GM19372 (cell line): Measurements from ENCODE around the gene AGAP9.
"Not testable (repeated sequence)": the region's sequence is repeated elsewhere in the genome, so short reads cannot be mapped to it uniquely, and the experiment has no call there.

Experiments used
- ATAC-seq: cut with Tn5 transposase; IDR thresholded peaks from one replicate; pipeline ENCODE4 v1.9.1; 2021; ENCODE audit warnings: mild to moderate bottlenecking, low read depth, moderate library complexity; ENCODE audit not compliant: unreplicated experiment

AGAP9 gene

GRCh38 chr10:47489630-47490029 is 33.8 kb downstream of the AGAP9 start:
- ATAC-seq, result not testable (repeated sequence)

- not testable (repeated sequence) for ATAC-seq
These were observed 37.5 kb downstream of the AGAP9 start for GRCh38 chr10:47485943-47486342.

GRCh38 chr10:47484786-47485185 is 38.7 kb downstream of the AGAP9 start:
- not testable (repeated sequence) for ATAC-seq

GRCh38 chr10:47483923-47484322 is 39.5 kb downstream of the AGAP9 start, which contains the start of gene ANXA8:
Gene ANXA8, minus strand, starts transcription at chr10:47484115. Its CDS starts 182 bp downstream, at chr10:47483933.
- ATAC-seq, result not testable (repeated sequence)

GRCh38 chr10:47482367-47482766 is 41.1 kb downstream of the AGAP9 start:
- ATAC-seq, result not testable (repeated sequence)

- not testable (repeated sequence) for ATAC-seq
These were observed 41.7 kb downstream of the AGAP9 start for GRCh38 chr10:47481768-47482181.

- ATAC-seq, result not testable (repeated sequence)
These were observed 42.2 kb downstream of the AGAP9 start for GRCh38 chr10:47481182-47481766.

GRCh38 chr10:47480133-47480532 is 43.3 kb downstream of the AGAP9 start:
- ATAC-seq, result not testable (repeated sequence)

- ATAC-seq, result not testable (repeated sequence)
These were observed 45.3 kb downstream of the AGAP9 start for GRCh38 chr10:47478114-47478513.

GRCh38 chr10:47477078-47477477 is 46.4 kb downstream of the AGAP9 start:
- ATAC-seq, result not testable (repeated sequence)

- not testable (repeated sequence) for ATAC-seq
These were observed 48.3 kb downstream of the AGAP9 start for GRCh38 chr10:47475101-47475500.

GRCh38 chr10:47473516-47473915 is 49.9 kb downstream of the AGAP9 start:
- ATAC-seq, result not testable (repeated sequence)

- not testable (repeated sequence) for ATAC-seq
These were observed 50.8 kb downstream of the AGAP9 start for GRCh38 chr10:47472647-47473046.

GRCh38 chr10:47472072-47472471 is 51.4 kb downstream of the AGAP9 start:
- not testable (repeated sequence) for ATAC-seq

- ATAC-seq, result not testable (repeated sequence)
These were observed 54.5 kb downstream of the AGAP9 start for GRCh38 chr10:47468731-47469528.

- not testable (repeated sequence) for ATAC-seq
These were observed 55.5 kb downstream of the AGAP9 start for GRCh38 chr10:47467957-47468356.

- ATAC-seq, result not testable (repeated sequence)
These were observed 56.0 kb downstream of the AGAP9 start for GRCh38 chr10:47467458-47467857.

- ATAC-seq, result not testable (repeated sequence)
These were observed 58.1 kb downstream of the AGAP9 start for GRCh38 chr10:47465216-47465917.

GRCh38 chr10:47462577-47463358 is 60.7 kb downstream of the AGAP9 start:
- ATAC-seq, result not testable (repeated sequence)

- not testable (repeated sequence) for ATAC-seq
These were observed 62.2 kb downstream of the AGAP9 start for GRCh38 chr10:47461261-47461687.
